ENCODE data around the gene CACNA1F.

CACNA1F gene

DNA sequence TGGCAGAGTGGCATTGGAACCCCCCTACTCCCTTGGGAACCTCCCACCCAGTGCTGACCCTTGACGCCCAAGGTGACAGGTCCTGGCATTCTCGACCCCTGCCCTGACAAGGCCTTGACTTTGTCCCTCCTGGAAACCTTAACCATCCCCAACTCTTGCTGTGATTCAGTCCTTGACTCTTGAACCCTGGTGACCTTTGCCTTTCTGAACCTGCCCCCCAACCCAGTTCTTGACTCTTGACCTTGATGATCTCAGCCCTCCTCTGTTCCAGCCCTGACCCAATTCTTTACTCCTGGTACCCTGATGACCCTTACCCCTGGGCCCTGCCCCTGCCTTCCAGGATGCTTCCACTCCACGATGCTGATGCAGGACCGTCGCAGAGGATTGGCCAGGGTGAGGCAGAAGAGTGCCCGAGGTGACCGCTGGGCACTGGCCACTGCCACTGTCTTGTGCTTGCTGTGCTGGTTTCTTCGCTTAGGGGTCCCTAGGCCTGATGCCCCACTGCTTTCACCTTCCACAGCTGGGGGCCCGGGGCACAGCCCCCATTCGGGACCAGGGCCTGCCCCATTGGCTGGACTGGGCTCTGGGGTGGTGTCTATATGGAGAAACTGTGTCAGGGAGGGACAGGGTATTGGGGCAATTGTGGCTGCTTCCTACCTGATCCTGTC is 1.7 kb downstream of the CACNA1F start:
- in situ Hi-C loops (cut with MboI; ENCODE audit: low sequenced_read_pairs): no loop called here

GRCh38 chrX:49230500-49231232 is 2.5 kb downstream of the CACNA1F start:
- in situ Hi-C loops (cut with MboI; ENCODE audit: low sequenced_read_pairs): no loop called here

DNA sequence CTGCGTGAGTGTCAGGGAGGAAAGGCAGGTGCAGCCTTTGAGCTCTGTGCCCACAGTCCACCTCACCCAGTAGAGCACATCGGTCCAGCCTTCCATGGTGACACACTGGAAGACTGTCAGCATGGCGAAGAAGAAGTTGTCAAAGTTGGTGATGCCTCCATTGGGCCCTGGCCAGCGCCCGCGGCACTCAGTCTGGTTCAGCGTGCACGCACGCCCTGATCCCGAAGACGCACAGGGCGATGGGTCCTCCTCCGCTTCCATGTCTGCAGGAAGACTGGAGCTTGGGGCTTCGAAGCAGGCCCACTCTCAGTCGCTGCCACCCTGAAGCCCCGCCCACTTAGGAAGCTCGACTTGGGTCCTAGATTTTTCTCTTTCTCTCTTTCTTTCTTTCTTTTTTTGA is 5.0 kb downstream of the CACNA1F start:
- in situ Hi-C loops (cut with MboI; ENCODE audit: low sequenced_read_pairs): no loop called here

GRCh38 chrX:49227726-49228125 is 5.4 kb downstream of the CACNA1F start:
- in situ Hi-C loops (cut with MboI; ENCODE audit: low sequenced_read_pairs): no loop called here

- in situ Hi-C loops (cut with MboI; ENCODE audit: low sequenced_read_pairs): no loop called here
These were observed 6.2 kb downstream of the CACNA1F start for GRCh38 chrX:49226946-49227345.

- in situ Hi-C loops (cut with MboI; ENCODE audit: low sequenced_read_pairs): no loop called here
These were observed 7.3 kb downstream of the CACNA1F start for GRCh38 chrX:49225858-49226257.

GRCh38 chrX:49221868-49222267 is 11.3 kb downstream of the CACNA1F start:
- in situ Hi-C loops (cut with MboI; ENCODE audit: low sequenced_read_pairs): no loop called here

DNA sequence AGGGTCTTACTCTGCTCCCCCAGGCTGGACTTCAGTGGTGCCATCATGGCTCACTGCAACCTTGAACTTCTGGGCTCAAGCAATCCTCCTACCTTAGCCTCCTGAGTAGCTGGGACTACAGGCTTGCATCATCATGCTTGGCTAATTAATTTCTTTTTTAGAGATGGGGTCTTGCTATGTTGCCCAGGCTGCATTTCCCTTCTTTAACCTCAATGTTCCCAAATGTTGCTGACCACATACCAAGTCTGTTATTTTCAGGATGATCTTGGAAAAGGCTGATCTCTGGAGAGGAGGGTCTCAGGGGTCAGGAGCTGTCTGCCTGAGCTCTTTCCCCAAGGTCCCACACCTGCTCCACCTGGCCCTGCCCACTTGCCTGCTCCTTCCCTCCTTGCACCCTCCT is 13.0 kb downstream of the CACNA1F start:
- in situ Hi-C loops (cut with MboI; ENCODE audit: low sequenced_read_pairs): no loop called here

GRCh38 chrX:49214996-49215526 is 18.1 kb downstream of the CACNA1F start:
- in situ Hi-C loops (cut with MboI; ENCODE audit: low sequenced_read_pairs): no loop called here

DNA sequence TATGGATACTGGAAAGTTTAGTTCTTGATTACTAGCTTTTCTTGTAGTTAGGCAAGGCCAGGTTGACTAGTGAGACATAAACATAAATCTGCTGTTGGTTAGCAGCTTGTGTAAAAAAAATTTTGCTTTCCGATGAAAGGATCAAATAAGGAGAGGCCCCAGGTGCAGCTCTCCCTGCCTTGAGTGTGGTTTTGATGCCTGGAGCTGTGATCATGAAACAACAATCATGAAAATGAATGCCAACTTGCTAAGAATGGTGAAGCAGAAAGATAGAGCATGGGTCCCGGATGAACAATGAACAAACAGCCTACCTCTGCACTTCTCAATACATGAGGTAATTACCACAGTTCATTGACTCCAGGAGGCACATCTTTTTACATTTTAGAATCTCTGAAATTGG is 18.7 kb downstream of the CACNA1F start:
- in situ Hi-C loops (cut with MboI; ENCODE audit: low sequenced_read_pairs): no loop called here

DNA sequence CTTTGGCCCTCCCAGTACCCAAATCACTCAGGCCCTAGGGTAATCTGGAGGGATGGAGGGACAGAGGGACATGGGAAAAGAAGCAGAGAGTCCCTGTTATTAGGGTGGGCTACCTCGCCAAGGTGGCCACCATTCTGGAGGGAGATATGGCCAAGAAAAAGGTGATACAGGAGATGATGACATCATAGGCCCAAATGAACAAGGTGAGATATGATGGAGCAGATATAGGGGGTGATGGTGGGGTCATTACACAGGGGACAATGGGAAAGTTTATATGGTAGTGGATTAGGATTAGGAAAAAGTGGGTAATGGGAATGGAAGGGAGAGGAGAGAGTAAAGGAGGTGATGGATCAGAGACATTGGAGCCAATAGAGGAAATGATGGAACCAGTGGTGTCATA is 20.3 kb downstream of the CACNA1F start:
- in situ Hi-C loops (cut with MboI; ENCODE audit: low sequenced_read_pairs): no loop called here

DNA sequence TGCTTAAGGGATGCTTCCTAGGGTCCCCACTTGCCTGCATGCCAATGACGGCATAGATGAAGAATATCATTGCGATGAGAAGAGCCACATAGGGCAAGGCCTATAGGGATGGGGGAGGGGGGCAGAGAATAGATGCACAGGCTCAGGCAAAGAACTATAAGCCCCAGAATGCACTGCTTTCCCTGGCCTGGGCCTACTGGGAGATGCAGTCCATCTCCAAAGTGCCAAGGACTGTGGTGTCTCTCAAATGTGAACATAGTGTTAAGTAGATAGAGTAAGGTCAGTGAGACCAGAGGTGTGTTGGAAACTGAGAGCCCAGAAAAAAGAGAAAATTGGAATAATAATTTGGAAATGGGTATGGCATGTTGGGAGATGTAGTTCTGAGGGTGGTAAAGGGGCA is 20.9 kb downstream of the CACNA1F start:
- in situ Hi-C loops (cut with MboI; ENCODE audit: low sequenced_read_pairs): no loop called here

GRCh38 chrX:49211074-49211473 is 22.1 kb downstream of the CACNA1F start:
- in situ Hi-C loops (cut with MboI; ENCODE audit: low sequenced_read_pairs): no loop called here

GRCh38 chrX:49210406-49210805 is 22.7 kb downstream of the CACNA1F start:
- in situ Hi-C loops (cut with MboI; ENCODE audit: low sequenced_read_pairs): no loop called here

GRCh38 chrX:49209434-49210251 is 23.5 kb downstream of the CACNA1F start:
- in situ Hi-C loops (cut with MboI; ENCODE audit: low sequenced_read_pairs): no loop called here

DNA sequence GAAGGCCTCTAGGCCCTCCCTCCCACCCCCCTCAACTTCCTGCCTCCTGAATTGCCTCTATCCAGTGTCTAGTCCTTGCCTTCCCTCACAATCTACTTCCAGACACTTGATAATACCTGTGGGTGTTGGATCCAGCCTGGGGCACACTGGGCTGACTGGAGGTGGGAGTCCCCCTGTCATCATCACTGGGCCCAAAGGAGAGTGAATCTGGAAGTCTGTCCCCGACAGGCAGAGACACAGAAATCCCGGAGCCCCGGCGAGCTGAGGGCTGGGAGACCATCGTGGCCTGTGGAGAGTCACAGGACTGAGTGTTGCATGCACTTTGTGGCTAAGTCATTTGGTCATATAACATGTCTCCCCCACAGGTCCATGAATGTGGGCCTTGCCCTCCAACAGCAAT is 24.7 kb downstream of the CACNA1F start:
- in situ Hi-C loops (cut with MboI; ENCODE audit: low sequenced_read_pairs): no loop called here

GRCh38 chrX:49206543-49206942 is 26.6 kb downstream of the CACNA1F start:
- in situ Hi-C loops (cut with MboI; ENCODE audit: low sequenced_read_pairs): no loop called here

DNA sequence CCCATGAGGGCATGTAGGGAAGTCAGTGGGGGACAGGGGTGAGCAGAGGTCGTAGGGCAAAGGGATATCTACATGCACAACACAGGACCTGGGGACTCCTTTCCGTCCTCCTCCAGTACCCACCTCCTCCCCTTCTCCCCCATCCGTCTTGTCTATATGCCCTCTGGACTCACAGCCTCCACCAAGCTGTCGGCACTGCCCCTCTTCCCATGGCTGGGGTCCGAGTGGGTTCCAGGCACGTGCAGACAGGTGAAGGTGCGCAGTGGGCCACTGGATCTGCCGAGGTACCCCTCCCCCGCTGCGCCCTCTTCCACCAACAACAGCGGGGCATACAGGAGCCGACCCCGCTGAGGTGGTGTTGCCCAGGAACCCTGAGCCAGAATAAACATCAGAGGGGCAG is 27.7 kb downstream of the CACNA1F start:
- in situ Hi-C loops (cut with MboI; ENCODE audit: low sequenced_read_pairs): no loop called here

DNA sequence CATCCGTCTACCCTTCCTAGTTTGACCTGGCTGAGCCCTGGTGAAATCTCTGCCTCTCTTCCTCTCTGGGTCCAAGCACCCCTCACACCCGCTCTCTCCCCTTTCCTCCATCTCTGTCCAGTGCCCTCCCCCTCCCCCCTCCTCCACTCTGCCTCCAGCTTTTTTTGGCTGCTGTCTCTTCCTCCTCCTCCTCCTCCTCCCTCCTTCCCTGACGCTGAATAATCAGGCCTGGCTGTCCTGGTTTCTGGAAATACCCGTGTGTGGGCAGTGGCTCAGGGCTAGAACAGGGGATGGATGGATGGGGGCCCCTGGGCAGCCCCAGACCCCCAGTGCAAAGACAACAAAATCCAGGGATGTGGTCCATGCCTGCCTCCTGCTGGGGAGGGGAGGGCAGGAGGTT is 28.4 kb downstream of the CACNA1F start:
- in situ Hi-C loops (cut with MboI; ENCODE audit: low sequenced_read_pairs): no loop called here

DNA sequence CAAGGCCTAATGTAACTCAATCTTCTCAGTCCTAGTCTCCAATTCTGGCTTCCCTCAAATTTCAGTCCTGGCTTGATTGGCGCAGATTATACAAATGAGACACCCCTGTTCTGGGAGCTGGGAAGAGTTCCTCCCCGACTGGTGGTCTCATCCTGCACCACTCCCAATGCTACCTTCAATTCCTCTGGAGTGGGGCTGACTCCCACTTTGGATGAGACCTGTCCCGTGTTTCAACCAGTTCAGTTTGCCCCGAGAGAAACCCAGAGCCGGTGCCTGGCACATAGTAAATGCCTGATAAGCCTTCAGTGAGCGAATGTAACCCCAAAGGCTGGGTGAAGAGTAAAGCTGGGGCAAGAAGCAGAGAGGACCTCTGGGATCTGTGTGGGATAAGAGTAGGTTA is 29.1 kb downstream of the CACNA1F start:
- in situ Hi-C loops (cut with MboI; ENCODE audit: low sequenced_read_pairs): no loop called here

GRCh38 chrX:49203536-49203935 is 29.6 kb downstream of the CACNA1F start:
- in situ Hi-C loops (cut with MboI; ENCODE audit: low sequenced_read_pairs): no loop called here

DNA sequence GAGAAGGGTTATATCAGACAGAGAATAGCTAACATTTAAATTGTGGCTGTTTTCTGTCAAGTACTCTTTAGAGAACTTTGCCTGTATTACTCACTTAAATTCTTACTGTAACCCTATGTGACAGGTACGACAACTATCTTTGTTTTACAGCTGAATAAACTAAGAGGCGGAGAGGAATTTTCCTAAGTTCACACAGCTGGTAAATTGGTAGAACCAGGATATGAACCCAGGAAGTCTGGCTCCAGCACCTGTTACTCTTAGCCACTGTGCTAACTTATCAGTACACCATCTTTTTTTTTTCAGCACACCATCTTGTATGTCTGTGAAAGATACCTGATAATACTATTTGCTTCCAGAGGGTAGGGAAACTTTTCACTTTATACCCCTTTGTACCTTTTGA is 31.1 kb downstream of the CACNA1F start:
- in situ Hi-C loops (cut with MboI; ENCODE audit: low sequenced_read_pairs): no loop called here

All from HL-60/S4 (cell line).